Activated CD4-positive, CD25-positive, alpha-beta regulatory T cell (primary cell): ENCODE measurements around the gene FRMD3.

Experiments
- DNase-seq, 4 experiments: peaks; one replicate each; lab custom pipeline; 2025; lab: John Stamatoyannopoulos, UW

FRMD3 gene

GRCh38 chr9:83538172-83538889, at the start of gene FRMD3:
Gene FRMD3 (minus strand): TSS chr9:83538401. CDS start chr9:83538231, 170 bp downstream.
- DNase-seq: no peak

DNA sequence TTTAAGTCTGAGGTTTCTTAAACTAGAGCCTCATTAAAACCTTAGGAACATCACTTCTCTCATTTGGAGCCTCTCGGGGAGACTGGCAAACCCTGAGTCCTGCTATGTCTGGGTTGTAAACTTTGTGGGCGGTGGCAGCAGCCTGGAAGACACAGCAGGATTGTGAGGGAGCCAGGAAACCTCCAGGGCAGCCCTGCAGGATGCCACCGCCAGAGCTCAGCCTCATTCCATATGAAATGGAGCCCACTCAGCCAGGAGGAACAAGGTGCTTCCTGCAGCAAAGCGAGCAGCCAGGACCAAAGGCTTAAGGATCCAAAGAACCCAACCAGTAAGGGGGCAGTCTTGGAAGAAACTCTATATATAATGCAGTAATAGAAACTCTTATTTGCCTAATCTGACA, 46.8 kb upstream of the FRMD3 start:
- DNase-seq: no peak

DNA sequence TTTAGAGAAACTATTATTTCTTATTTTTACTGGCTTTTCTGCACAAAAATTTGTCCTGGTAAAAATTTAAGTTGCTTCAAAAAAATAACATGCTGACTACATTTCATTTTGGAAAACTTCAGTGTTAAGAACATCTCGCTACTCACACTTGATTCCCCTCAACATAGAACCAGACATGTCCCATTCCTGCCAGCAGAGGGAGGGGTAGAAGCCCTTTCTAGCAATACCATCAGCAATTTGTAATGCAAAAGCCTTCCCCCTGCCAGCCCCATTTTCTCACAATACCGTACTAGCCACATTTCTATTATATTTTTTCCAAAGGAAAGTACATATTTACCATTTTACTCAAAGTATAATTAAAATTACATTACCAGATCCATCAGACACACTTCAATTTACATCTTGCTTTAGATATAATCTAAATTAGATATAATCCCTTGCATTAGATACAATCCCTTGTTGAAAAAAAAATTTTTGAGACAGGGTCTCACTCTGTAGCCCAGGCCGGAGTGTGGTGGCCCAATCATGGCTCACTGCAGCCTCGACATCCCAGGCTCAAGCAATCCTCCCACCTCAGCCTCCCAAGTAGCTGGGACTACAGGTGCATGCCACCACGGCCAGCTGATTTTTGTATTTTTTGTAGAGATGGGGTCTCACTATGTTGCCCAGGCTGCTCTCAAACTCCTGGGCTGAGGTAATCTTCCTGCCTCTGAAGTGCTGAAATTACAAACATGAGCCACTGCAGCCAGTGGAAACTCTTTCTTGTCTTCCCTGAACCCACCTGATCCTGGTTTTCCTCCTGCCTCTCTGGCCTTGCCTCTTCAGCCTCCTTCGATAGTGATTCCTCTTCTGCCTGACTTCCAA, 45.2 kb upstream of the FRMD3 start:
- no peak for DNase-seq

DNA sequence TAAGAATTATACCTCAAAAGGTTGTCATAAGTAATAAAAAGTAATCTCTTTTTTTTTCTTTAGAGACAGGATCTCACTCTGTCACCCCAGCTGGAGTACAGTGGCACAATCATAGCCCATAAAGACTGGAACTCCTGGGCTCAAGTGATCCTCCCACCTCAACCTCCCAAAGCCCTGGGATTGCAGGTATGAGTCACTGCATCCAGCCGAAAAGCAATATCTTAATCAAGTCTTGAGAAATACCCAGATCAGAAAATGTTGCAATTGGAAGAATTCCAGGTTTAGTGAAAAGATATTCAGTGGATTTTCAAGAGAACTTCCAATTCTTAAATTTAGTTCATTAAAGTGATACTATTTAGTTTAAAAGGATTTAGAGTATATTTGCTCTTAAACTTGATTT, 43.8 kb upstream of the FRMD3 start:
- DNase-seq: no peak

DNA sequence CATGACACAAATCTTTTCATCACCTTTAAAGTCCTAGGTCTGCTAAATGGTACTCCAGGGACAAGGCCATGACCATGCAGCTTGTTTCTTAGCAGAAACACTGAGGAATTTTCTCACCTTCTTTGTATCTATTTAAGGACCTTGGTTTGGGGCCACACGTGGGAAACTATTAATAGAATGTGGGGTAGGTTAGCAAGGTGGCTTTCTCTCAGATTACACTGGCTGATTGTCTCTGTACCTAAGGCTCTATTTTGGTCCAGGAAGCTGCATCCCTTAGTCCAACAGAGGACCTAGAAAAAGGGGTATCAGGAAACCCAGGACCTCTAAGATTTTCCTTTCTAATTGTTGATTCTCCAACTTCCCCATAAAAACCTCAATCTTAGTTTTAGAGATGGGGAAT, 36.3 kb upstream of the FRMD3 start:
- no peak for DNase-seq

DNA sequence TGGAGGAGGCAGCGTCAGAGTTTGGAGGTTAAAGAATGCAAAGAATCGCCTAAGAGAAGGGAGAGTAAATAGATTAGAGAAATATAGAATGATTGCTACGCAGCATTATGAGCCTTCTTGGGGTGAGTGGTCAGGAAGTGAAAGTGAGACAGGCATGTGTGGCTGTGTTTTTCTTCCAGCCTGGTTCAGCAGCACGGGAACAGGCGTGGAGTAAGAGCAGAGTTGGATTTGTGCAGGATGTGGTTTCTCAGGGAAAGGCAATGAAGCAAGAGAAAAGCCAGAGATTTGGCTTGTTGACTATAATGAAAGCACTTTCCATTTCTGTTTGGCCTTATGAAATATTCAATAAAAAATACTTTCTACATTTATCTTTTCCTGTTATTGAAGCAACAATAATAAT, 34.3 kb upstream of the FRMD3 start:
- no peak for DNase-seq

GRCh38 chr9:83570359-83570758, 32.2 kb upstream of the FRMD3 start:
- no peak for DNase-seq

- DNase-seq: no peak
These were observed 31.1 kb upstream of the FRMD3 start for GRCh38 chr9:83569326-83569725.

DNA sequence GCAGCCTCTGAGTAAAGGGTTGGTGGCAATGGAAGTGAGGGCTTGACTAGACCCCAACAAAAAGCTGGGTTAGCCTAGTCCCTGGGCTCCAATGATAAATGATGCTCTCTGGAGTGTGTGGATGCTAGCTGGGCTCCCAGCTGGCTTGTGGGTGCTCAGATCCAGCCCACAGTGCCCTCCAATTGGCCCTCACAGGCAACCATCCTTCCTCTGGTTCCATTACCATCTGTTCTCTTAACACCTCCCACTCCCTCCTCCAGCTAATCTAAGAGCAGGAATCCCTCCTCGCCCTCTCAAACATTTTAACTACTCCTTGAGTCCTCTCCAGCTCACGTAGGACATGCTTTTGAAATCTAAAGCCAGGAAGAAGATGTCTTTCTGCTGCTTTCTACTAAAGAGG, 25.2 kb upstream of the FRMD3 start:
- DNase-seq: no peak

DNA sequence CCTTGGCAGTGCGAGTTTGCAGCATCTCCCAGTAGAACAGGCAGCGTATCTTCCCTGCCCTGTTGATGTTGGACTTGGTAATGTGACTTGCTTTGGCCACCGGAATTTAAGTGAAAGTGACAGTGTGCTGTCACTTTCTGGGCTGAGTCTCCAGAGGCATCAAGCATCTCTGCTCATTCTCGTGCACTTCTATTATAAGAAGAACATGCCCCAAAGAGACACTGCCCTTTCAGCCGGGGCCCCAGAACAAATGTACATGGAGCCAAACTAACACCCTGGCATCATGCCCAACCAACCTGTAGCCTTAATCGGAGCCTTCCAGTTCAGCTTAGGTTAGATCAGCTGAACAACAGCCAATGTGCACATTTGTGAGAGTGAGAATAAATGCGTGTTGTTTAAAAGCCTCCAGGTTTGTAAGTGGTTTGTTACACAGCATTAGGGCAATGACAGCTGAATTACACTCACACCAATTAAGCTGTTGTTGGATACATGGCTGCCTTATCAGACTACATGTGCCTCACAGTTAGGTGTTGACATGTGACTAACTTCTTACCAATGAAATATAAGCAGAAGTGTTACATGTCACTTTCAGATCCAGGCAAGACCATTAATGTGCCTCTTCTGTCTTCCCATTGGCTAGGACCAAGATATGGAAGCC, 22.1 kb upstream of the FRMD3 start:
- DNase-seq: no peak

DNA sequence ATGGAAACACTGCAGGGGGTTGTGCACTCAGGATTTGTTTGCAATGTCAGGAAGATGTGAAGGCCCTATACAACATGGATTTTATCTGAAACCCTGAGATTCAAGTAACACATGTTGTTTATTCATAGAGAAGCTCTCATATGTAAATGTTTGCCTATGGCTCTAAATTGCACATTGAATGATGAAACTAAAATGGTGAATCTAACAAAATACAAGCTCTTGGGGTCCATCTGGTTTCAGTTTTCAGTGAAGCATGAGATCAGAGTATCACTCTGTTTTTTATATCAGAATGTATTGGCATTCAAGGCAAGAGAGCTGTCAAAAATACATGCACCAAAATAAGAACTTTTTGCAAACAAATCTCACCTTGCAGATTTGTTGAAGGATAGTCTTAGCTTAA, 19.6 kb upstream of the FRMD3 start:
- no peak for DNase-seq

DNA sequence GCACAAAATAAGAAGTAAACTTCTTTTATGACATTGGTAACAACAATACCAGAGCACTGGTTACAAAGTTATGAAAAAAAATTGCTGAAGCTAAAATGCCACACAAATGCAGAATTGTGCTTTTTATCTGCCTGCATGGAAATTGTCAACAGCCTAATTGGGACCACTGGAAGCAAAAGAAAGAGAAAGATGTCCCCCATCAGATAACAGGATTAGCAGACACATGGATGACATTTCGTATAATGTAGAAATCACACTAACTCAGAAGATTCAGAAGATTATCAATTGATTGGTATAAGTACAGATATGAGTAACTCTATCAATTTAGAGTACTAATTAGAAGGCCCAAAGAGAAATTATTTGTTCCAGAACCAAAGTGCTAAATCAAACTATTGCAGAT, 19.1 kb upstream of the FRMD3 start:
- no peak for DNase-seq

- DNase-seq: no peak
These were observed 16.1 kb upstream of the FRMD3 start for GRCh38 chr9:83554278-83554677.

DNA sequence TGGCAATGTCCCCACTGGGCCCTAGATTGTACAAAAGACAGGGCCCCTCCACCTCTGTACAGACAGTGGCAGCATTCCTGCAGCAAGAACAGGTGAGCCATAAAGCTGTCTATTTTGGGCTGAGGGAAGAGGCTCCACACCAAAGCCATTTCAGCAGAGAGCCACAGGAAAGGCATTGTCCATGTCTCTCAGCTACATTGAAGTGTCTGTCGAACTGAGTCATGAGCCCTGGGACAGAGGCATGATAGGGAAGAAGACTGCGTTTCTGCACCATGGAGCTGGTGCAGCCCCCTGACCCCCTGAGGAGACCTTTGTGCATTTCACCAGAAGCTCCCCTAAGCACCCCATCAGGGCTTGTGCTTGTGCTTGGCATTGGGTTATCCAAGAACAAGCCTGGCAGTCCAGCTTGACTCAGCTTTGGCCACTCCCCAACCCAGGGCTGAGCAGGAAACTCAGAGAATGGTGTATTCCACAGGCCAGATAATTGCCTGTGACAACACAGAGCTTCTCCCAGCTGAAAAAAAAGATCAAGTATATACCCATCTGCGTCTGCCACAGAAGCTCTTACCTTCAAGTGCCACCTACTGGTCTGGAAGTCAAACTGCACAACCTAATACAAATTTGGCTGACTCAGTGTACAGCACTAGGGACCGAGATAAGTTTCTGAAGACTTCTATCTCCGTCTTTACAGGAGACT, 5.9 kb upstream of the FRMD3 start:
- no peak for DNase-seq

- no peak for DNase-seq
These were observed 663 bp upstream of the FRMD3 start for GRCh38 chr9:83538890-83539238.

DNA sequence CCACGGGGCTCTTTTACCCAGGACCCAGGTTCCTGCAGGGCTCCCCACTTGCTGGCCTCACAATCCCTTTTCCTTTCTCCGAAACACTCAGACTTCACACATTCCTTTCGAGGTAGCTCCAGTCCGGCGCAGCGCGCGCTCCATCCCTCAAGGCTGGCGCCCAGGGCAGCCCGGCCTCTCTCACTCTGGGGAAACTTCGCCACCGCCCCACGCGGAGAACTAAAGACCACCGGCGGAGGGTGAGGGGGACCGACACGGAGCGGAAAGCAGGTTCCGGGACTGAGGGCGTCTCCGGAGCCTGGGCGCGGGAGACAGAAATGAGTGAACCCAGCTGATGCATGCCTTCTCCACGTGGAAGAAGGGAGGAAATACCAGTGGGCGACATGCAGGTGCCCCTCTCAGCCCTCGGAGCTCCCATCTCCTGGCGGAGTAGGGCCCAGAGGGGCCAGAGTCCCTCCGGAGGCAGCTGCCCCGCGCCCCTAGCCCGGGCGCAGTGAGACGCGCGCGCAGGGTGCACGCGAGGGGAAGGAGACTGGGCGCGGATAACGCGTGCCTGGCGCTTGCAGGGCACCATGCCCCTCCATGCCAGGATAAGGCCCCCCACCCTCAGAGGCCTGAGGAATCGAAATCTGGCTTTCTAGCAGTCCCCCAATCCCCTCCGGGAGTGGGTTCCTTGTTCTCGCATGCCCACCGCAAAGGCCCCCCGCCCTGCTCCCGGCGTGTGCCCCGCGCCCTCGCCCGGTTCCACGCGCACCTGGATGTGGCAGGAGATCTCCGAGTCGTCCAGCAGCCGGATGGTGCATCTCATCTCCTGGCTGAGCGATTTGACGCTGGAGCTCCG, 650 bp downstream of the FRMD3 start:
- DNase-seq: no peak

DNA sequence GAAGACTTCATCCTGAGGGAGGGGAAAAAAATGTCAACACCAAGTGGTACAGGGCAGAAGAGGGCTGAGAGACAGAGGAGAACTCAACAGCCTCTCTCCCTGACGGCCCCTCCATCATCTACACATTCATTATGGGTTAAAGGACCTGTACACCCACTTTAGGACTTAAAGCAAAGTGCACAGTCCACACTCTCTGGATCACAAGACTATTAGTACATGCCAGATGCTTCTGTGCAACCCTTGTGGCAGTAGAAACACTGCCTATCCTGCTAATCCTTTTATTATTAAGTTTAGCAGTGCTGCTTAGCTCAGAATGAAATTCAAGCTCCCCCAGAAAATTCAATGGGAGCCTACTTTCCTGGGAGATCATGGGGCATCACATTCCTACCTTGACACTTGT, 1.9 kb downstream of the FRMD3 start:
- DNase-seq: no peak

- no peak for DNase-seq
These were observed 2.5 kb downstream of the FRMD3 start for GRCh38 chr9:83535736-83536135.

DNA sequence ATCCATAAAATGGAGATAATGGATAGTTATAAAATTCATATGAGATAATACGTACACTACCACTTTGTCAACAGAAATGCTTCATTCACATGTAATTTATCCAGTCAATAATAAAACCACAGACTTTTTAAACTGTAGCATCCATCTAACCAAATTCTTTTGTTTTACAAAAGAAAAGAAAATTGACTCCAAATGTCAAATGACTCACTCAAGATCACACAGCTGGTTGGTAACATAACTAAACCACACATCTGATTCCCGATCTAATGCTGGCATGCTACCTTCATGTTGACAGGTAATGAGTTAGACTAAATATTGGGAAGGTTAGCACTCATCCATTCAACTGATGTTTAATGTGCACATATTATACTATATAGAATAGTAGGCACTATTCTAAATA, 4.9 kb downstream of the FRMD3 start:
- DNase-seq: no peak

DNA sequence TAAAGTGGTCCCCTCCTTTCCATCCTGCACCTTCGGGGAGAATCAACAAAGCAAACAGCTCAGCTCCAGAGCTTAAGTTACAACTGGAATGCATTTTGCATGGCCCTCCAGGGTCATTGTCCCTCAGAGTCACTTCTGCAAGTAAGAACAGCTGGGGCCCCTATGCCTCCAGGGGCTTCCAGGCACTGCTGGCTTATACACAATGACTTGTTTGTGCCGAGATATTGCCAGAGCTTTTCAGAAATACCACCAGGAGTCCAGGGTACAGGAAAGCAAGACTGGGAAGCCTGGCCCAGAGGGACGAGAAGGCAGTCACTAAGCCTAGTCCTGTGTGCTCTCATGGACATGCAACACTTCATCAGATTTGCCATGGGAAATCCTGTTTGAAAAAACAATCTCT, 11.3 kb downstream of the FRMD3 start:
- no peak for DNase-seq

DNA sequence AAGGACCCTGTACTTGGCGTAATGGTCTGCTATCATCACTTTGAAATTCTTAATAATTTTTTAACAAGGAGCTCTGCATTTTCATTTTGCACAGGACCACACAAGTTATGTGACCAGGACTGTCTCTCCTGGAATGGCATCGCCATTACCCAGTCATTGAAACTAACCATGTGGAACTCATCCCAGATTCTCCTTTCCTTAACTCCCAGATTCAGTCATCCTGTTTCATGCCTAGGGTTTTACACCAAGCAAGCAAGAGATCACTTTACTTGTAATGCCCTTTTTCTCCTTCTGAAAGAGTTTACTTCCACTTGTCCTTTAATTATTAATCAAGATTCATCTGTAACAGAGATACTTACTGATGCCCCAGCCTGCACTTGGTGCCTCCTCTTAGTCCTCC, 12.0 kb downstream of the FRMD3 start:
- no peak for DNase-seq

DNA sequence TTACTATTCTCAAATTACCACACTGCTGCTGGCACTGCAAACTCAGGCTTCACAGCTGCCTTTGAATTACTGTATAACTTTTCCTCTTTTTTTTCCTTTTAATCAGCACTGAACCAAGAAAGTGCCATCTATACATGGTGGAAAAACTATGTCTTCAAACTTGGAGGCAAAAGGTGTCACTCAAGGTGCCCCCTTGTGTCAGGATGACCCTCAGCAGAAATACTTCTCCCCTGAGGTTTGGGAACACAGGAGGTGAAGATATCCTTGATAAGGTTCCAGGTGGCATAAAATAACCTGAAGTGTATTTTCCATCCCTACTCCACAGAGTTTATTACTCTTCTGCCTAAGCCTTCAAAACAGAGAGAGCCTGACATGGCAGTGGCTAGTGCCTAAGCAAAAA, 14.5 kb downstream of the FRMD3 start:
- DNase-seq: no peak
